OCI-LY3 (cell line): ENCODE measurements around the gene RANBP3.

Experiments
- EZH2phosphoT487 ChIP-seq: fragments of 200-600 bp; shearing (Covaris generic); IDR thresholded peaks from 2 replicates; pipeline ENCODE4 v1.6.1; 2018; ENCODE audit warnings: antibody characterized with exemption, mixed run types, low read depth
- TF ChIP-seq, protein P1 (sequence below): fragments of 200-600, 300-600 bp; sonication (generic); IDR thresholded peaks from 2 replicates; pipeline ENCODE4 v1.5.1; 2014; ENCODE audit warnings: antibody characterized with exemption, low read length, low read depth

- TF ChIP-seq, protein P1, sequence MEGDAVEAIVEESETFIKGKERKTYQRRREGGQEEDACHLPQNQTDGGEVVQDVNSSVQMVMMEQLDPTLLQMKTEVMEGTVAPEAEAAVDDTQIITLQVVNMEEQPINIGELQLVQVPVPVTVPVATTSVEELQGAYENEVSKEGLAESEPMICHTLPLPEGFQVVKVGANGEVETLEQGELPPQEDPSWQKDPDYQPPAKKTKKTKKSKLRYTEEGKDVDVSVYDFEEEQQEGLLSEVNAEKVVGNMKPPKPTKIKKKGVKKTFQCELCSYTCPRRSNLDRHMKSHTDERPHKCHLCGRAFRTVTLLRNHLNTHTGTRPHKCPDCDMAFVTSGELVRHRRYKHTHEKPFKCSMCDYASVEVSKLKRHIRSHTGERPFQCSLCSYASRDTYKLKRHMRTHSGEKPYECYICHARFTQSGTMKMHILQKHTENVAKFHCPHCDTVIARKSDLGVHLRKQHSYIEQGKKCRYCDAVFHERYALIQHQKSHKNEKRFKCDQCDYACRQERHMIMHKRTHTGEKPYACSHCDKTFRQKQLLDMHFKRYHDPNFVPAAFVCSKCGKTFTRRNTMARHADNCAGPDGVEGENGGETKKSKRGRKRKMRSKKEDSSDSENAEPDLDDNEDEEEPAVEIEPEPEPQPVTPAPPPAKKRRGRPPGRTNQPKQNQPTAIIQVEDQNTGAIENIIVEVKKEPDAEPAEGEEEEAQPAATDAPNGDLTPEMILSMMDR = no peak
- TF ChIP-seq EZH2phosphoT487 = no peak
Observed at GRCh38 chr19:5896365-5897076, 81.4 kb downstream of the RANBP3 start.
